ENCODE measurements around the gene SLC25A12.
"Not testable (repeated sequence)": the region's sequence is repeated elsewhere in the genome, so short reads cannot be mapped to it uniquely, and the experiment has no call there.

SLC25A12 gene

DNA sequence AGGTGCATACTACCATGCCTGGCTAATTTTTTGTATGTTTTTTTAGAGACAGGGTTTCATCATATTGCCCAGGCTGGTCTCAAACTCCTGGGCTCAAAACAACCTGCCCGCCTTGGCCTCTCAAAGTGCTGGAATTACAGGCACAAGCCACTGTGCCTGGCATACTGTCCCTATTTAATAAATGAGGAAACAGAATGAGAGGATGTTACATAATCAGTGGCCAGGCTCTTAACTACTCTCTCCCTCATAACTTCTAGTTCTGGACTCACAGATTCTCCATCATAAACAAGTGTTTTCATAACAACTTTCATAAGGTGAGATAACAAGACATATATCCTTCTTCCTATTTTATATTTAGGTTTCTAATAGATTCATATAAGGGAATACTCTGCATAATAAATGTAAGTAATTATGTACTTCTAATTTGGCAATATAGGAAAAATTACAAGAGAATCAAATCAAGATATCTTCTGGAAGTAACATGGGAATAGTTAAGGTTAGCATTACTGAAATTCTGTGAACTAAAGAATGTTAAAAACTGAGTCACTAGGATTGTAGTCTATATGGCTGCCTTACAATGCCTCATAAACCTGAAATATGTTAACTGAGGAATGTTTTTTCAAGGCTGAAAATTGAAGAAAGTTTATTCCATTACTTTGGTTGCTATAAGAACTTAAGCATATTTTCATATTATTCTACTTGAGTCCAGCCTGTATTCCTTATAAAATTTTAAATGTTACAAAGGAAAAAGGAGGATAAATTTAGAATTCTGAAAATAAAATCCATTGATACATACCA is 71.3 kb downstream of the SLC25A12 start:
- no peak for DNase-seq

DNA sequence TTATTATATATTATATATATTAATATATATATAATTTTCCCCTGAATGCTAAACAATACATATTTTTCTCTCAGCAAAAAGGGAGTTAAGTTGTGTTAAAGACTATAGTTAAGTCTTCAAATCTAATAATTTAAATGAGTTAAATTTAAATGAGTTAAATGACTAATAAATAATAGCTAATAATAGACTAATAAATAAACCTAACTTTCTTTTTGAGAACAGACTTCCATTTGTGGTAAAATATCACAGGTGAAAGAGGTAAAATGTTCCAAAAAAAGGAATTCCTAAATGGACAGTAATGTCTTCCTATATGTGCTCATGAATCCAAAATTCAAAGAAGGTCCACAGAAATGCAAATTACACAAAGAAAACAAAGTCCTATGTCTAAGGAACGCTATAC is 74.6 kb downstream of the SLC25A12 start:
- no peak for DNase-seq

DNA sequence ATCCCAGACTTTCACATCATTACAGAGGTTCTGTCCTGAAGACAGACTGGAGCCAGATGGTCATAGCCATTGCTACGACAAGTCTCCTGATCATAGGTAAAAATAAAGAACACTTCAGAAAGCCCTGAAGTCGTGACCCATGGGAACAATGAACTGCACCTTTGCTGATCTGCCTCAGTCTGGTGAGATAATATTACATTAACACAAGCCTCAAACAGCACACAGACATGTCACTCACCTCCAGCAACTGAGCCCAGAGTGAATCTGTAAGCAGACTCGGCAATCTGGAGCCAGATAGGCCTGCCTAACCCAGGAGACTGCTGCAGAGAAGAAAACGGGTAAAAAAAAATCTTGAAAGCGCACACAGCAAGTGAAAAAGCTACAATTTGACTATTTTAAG is 79.2 kb downstream of the SLC25A12 start:
- no peak for DNase-seq

DNA sequence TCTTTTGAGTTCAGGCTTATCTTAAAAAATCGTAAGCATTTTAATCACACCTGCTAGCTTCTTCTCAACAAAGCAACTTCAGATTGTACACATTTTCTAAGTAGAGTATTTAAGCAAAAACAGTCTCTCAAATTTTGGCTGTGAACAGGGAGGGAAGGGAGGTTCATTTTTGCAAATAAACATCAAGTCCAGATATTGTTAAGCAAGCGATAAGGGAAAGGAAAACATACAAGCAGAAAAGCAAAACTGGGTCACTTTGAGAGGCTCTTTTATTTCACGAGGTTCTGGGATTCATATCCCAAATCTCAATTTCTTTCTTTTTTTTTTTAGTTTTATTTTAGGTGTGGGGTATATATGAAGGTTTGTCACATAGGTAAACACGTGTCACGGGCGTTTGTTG is 79.9 kb downstream of the SLC25A12 start:
- no peak for DNase-seq

DNA sequence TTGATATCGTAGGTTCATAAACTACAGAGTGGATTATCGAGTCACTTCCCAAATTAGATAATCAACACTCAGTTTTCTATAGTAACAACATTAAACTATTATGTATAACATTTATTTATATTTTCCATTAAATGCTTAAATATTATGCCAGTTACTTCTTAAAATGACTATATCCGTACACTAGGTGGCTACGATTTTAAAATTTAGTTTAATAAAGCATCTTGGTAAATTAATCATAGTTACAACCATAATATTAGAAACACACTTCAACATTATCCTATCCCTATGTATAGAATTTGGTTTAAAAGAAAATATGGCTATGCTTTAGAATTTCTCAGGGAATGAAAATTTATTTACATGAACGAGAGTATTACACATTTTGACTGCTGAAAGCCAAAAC is 80.3 kb downstream of the SLC25A12 start:
- no peak for DNase-seq

DNA sequence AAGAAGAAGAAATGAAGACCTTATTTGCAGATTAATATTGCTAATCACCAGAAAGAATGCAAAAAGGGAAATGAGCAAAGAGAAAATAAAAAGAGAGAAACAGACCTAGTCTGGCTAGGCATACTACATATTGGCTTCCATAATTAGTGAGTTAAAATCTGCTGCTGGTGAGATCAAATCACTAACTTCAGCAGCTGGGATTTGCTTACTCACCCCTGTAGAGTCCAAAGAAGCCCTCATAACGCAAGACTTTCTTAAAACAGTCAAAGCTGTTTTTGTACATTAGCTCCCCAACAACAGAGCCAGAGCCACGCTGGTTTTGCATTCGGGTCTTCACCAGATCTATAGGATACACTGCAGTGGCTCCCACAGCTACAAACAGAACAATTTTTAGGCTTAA is 80.9 kb downstream of the SLC25A12 start:
- no peak for DNase-seq

DNA sequence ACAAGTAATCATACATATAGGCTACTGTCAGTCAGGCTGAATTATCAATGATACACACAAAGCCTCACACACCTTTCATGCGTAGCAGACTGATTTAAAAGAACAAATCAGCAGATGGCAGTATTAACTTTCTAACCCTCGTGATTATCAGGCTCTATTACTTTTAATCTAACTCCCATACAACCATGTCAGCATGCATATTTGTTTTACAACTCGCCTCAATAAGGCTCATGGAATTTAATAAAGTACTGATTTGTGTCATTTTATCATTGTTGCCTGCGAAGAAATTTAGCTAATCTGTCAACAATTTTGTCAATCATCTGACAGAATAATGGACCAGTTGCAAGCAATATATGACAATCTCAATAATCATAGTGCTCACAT is 82.8 kb downstream of the SLC25A12 start:
- no peak for DNase-seq

DNA sequence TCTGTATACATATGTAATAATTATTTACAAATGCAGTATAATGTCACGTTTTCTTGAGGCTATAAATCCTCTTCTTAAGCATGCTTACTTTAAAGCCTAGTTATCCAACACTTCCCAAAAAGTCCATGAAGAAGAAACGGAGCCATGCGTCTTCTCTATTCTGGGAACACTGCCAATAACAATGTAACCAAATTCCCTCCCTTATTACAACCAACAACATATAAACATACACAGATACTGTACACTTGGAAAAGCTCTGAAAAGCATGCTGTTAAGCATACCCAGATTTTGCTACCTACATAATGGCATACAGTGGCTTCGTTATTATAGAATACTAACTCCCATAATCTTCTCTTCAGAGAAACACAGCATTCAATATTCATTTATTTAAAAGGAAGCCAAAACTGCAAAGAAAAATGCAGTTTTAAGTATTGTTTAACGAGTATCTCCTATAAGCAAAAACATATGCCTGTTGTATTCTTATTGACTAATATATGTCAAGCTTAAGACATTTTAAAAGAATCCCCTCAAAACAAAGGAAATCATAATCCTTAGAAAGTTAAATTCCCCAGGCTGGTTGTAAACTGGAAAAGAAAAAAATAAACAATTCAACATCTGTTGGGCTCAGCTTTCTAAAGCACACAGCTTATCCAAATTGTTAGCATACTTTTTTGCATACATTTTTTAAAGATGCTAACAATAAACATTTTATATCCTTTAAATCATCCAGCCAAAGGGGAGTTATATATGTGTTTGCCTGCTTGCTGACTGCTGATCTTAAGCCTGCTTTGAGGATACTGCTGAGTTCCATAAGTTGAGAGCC is 83.4 kb downstream of the SLC25A12 start:
- no peak for DNase-seq

DNA sequence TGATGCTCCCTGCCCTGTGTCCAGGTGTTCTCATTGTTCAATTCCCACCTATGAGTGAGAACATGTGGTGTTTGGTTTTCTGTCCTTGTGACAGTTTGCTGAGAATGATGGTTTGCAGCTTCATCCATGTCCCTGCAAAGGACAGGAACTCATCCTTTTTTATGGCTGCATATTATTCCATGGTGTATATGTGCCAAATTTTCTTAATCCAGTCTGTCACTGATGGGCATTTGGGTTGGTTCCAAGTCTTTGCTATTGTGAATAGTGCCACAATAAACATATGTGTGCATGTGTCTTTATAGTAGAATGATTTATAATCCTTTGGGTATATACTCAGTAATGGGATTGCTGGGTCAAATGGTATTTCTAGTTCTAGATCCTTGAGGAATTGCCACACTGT is 85.2 kb downstream of the SLC25A12 start:
- DNase-seq: not testable (repeated sequence)

DNA sequence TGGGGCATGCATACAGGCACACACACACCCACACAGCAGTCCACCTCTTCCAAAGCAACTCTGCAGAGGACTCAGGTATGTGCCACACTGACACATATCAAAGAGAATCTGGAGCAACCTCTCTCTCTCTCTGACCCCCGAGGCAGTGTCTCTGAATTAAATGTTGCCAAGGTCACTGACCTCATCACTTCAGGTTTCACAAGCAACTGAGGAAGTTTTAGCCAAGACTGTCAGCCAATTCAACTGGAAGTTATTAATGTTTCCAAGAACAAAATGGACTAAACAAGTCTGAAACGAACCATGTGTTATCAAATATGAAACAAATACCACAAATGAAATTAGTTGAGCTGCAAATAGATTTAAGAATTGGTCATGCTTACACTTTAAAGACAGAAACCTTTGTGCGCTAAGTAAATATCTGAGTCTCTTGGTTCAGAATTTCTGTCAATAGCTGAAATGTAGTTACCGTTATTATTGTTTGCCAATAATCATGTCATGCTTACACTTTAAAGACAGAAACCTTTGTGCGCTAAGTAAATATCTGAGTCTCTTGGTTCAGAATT is 86.1 kb downstream of the SLC25A12 start:
- no peak for DNase-seq

DNA sequence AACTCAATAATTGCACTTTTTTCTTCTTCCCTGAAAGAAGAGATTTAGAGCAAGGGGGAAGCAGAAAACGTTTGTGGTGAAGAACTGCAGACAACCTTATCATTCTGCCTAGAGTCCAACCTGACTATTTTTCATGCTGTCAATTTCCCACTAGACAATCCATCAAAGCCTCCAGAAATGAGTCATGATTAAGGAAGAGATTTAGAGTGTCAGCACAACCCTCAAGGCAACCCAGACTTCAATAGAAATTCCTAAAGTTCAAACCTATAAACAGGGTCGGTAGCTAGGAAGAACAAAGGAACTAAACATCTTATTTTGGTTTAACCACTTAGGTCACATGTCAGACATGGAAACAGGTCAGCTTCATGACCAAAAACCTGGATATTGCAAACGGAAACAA is 86.9 kb downstream of the SLC25A12 start:
- DNase-seq: no peak

DNA sequence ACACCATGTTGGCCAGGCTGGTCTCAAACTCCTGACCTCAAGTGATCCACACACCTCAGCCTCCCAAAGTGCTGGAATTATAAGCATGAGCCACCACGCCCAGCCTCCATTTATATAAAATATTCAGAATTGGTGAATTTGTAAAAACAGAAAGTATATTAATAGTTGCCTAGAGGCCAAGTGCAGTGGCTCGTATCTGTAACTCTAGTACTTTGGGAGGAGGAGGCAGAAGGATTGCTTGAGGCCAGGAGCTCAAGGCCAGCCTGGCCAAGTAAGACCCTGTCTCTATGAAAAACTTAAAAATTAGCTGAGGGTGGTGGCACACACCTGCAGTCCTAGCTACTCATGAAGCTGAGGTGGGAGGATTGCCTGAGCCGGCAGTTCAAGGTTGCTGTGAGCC is 89.6 kb downstream of the SLC25A12 start:
- no peak for DNase-seq

DNA sequence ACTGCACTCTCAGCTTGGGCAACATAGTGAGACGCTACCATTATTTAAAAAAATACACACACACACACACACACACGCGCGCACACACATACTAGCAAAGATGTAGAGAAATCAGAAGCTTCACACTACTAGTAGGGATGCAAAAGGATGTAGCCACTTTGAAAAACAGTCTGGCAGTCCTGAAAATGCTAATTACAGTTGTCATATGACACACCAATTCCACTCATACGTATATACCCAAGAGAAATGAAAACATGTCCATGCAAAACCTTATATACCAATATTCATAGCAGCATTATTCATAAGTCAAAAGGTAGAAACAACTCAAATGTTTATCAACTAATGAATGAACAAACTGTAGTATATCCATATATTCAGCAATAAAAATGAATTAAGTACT is 90.3 kb downstream of the SLC25A12 start:
- no peak for DNase-seq

DNA sequence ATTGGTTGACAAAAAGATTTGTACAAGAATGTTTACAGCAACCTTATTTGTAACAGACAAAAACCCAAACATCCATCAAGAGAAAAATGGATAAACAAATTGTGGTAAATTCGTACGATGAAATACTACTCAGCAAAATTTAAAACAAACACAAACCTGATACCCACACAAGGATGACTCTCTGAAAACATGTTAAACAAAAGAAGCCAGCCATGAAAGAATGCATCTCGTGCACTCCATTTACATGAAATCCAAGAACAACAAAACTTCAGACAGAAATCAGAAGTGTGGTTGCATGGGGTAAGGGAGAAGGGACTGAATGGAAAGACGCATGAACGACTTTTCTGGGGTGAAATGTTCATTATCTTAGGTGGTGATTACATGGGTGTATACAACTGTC is 93.4 kb downstream of the SLC25A12 start:
- no peak for DNase-seq

DNA sequence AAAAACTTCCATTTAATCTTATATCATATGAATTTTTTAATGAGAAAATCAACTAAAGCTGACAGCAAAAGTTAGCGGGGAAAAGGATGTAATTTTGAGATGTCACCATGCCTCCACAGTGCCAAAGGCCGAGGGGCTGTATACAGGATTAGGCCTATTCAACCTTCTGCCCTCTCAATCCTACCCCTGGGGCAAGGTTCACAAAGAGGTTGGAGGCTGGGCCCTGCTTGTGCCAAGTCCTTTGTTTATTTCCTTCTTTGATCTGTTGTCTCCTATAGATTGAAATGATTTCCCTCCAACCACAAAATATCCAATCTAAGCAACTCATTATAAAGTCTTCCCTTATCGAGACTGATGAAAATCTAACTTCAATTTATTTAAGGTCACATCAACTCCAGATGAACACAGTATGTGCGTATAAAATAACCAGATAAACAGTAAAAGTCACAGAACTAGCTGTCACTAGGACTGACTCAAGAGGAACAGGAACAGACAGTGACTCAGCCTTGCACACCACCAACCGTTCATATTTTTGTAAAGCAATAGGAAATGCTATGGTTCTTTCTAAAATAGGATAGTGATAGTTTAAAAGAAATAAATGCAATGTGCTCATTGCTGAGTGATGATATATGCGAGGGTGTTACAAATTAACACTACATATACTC is 95.8 kb downstream of the SLC25A12 start:
- DNase-seq: no peak

DNA sequence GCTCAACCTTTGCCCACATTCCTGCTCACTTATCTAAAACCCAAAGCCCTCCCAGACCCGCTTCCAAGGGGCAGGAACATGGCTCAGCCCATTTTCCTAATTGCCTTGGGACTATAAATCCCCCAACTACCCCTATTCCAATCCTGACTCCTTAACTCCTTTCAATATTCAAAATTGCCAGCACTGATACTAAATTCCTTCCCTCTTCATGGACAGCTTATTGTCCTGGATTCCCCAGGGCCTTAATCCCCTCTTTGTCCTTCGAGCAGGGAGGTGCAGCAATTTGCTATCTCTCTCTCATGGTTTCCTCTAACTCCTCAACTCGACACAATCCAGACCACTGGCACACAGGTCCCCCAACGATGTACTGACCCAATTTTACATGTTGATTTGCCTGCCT is 99.1 kb downstream of the SLC25A12 start:
- DNase-seq: no peak

DNA sequence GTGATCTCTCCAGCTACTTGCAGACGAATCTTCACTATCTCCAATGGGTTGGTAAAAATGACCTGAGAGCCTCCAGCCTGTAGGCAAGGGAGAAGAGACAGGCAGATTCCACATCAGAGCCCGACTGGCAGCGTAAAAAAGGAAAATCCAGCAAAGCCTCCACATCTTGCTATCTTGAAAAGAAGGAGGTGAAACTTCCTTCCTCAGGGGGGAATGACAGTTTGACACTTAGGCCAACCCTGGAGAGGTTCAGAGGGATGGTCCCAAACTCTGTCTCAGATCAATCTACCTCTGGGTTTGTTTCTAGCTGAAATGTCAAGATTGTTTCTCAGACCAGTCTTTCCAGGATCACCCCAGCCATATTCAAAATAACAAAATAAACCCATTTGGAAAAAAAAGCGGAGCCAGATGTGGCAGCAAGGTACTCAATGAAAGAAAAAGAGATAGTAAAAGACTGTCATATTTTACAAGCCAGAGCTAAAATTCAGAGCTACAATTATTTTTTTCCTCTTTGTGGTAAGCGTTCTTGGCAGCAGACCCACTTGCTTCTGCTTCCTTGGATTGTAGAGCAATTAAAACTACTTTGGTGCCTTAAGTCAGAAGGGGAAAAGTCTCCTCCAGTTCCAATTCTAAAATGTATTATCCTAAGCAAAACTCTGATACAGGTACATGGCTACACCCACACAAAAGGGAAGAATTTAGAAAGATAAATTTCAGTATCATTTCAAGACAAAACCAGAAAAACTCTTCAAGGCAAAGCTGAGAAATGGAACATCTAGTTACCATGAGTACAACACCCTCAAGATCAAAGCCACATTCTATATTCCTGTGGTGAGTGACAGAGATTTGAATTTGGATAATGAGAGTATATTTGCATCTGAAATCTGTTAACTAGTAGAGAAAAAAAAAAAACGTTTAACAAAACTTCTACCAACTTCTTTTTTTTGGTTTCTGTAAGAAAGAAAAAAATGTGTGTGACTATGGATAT is 100.1 kb downstream of the SLC25A12 start:
- DNase-seq: no peak

DNA sequence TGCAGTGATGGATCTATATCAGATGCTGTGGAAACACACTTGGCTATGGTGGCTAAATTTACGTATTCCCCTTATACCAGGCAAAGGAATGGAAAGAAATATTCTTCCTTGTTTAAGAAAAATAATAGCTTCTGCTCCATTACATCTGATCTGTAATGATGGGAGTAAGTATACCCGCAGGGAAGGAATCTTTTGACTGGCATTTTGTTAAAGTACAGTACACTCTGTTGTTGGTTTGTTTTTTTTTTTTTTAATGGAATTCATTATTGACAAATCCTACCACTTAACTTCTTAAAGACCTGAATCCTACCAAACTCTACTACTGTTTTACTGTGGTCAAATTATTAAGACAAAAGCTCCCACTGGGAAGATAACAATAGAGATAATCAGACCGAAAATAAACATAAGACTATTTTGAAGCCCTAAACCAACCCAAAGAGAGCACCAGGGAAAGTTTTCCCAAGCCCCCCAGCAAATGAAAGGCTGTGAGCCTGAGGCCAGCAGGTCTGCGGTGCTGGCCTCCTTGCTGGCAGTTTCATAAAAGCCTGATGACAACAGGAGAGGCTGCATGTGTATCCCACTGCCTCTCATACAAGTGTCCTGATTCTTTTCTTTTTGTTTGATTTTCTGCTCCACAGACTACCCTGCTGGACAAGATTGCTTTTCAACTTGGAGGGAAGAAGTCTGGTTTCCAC is 101.0 kb downstream of the SLC25A12 start:
- DNase-seq: no peak

DNA sequence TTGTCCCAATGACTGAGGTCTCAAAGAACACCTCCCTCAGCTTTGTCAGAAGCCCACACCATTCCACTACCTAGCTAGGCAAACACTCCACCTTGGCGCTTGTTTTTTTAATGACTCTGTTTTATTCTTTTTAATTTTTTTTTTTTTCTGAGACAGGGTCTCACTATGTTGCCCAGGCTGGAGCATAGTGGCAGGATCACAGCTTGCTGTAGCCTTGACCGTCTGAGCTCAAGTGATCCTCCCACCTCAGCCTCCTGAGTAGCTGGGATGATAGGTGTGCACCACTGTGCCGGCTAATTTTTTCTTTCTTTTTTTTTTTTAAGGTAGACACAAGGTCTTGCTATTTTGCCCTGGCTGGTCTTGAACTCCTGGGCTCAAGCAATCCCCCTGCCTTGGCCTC is 101.9 kb downstream of the SLC25A12 start:
- no peak for DNase-seq

DNA sequence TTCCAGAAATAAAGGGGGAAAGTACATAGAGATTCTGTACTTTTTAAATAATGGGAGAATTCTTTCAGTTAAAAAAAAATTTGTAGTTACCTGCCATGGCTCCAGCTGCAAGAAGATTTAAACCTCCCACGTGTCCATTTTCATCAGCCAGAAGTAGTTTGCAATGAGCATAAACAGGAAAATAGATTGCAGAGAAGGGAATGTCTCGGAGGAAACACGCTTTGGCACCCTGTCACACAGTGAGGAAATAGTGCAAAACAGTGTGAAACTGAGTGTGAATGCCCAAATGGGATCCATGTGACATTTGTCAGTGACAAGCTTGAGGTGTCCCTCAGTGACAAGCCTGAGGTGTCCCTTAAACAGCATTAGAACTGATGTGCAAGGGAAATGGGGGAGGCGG is 102.7 kb downstream of the SLC25A12 start:
- DNase-seq: no peak

DNA sequence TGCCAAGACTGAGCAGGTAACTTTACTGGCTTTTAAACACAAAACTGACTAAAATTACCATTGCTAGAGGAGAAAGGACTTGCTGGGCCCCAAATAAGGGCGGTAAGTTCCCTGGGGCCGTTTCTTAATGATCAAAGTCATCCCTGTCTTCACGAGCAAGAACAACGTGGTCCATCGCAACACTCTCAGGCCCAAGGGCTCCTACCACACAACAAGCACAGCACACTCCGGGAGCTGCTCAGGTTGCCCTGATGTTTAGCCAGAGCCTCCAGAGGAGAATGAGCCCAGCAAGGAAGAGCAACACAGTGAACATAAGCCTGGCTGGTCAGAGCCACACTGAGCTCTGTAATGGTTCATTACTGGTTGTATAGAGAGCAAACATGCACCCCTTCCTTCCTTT is 104.1 kb downstream of the SLC25A12 start:
- DNase-seq: no peak
